ENCODE measurements around the gene STARD7.
"Not testable (repeated sequence)": the region's sequence is repeated elsewhere in the genome, so short reads cannot be mapped to it uniquely, and the experiment has no call there.

The STARD7 gene

DNA sequence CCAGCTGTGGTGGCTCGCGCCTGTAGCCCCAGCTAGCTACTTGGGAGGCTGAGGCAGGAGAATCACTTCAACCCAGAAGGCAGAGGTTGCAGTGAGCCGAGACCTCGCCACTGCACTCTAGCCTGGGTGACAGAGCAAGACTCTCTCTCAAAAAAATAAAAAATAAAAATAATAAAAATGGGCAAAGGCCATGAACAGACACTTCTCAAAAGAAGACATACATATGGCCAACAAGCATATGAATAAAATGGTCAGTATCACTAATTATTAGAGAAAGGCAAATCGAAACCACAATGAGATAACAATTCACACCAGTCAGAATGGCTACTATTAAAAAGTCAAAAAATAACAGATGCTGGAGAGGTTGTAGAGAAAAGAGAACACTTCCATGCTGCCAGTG lies 48.3 kb downstream of the STARD7 start:
- DNase-seq = not testable (repeated sequence)

- no peak for DNase-seq
These were observed 49.4 kb downstream of the STARD7 start for GRCh38 chr2:96159084-96159830.

- no peak for DNase-seq
These were observed 50.1 kb downstream of the STARD7 start for GRCh38 chr2:96158554-96158940.

- peak; percentile 64 for DNase-seq
These were observed 50.7 kb downstream of the STARD7 start for GRCh38 chr2:96157649-96158553.

DNA sequence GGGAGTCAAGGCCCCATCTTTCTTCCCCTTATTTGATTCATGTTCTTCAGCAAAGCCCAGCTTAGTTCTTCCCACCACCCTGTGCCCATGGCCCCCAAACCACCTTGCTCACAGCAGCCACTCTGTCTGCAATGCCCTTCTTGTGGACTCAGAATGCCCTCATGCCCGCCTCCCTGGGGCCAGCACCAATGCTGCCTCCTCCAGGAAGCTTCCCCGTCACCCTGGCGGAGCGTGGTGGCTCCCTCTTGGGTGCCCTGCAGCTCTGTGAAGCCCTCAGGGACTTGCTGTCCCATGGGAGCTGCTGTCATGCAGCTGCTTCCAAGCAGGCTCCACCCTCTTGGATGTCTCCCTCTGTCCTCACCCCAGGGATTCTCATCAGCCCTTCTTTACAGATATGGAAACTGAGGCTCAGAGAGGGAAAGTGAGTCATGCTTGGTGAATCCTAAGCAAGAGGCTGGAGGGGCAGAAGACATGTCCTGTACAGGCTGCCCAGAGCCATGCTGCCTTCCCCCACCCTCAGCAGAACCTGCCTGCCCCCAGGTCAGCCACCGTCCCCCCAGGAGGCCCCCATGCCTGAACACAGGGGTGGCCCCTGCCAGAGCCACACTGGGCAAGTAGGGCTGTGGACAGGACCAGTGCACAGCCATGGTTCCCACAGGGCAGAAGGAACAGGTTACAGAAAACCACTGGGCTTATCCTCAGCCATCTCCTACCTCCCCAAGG lies 51.5 kb downstream of the STARD7 start:
- DNase-seq = no peak

- no peak for DNase-seq
These were observed 52.4 kb downstream of the STARD7 start for GRCh38 chr2:96156011-96156820.

DNA sequence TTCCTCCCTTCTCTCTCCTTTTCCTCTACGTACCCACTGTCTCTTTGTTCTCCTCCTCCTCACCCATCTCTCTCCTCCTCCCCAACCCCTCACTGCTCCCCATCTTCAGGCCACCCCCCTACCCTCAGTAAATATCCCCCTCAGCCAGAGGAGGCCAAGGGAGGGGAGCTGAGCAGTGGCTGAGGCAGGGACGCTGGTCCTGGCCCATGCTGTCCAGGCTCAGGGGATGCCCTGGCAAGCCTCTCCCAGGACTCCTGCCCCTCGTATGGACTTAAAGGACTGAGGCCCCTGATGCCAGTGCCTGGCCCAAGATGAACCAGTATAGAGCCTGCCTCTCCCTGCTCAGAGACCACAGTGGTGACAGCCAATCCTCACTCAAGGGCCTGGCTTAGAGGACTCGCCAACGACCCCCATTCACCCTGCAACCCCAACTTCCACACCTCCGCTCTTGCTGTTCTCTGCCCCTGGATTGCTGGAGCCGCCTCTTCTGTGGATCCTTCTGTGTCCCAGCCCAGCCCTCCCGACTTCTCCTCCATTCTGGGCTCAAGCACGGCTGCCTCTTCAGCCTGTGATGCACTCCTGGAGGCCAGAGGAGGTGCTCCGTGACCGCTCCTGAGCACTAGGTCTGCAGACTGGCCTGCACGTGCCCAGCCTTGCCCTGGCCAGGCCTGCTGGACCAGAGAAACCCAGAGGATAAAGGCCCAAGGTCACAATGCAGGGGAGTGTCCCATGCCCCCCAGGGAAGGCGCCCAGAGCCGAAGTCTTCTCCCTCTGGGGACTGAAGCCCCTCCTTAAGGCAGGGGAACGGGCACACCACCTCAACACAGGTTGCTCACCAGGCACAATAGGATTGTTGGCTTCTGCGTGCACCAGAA lies 53.9 kb downstream of the STARD7 start:
- DNase-seq = no peak

DNA sequence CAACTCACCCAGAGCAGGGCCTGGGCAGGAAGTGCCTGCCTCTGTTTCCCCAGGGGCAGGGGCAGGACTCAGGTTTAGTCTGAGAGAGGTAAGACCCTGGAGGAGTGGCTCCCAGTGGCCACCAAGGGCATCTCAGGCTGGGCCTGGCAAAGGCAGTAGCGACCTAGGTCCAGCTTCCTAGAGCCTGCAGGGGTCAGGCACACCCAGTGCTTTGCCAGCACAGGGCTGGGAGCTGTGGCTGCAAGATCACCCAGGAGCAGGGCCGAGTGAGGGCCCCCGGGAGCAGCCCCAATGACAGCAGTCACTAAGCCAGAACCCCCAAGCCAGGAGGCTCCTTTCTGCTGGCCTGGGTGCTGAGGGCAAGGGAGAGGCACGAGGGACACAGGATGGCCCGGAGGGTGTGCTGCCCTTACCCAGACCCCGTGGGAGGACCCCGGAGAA lies 54.6 kb downstream of the STARD7 start:
- DNase-seq = no peak

GRCh38 chr2:96153291-96153713 lies 55.3 kb downstream of the STARD7 start:
- no peak for DNase-seq

GRCh38 chr2:96152304-96153161 lies 56.1 kb downstream of the STARD7 start:
- DNase-seq = no peak

GRCh38 chr2:96151595-96152303 lies 56.9 kb downstream of the STARD7 start:
- no peak for DNase-seq

- no peak for DNase-seq
These were observed 57.6 kb downstream of the STARD7 start for GRCh38 chr2:96150791-96151594.

DNA sequence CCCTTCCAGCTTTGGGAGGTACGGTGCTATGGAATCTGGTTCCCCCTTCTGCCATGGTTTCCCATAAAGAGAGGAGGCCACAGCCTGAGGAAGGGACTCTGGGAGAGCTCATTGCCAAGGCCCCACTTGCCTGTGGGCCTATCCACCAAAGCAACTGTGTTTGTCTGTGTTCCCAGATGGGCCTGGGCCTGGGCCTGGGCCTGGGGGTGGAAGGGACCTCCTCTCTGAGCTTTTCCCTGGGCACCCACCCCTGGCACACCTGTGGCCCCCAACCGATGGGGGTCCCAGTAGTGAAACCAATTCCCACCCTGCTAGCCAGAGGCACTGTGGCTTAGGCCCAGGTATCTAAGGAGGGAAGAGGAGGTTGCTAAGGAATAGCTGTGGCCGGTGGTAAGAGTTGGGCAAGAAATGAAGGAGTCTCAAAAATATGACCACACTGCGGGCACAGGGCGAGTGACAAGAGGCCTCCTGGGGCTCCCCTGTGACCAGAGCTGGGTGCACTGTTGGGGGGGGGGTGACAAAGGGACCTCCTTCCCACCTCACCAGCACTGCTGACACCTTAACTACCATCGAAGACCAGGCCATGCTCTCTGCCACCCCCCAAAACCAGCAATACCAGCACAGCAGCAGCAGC lies 58.5 kb downstream of the STARD7 start:
- DNase-seq = no peak

- DNase-seq = peak; percentile 75
These were observed 60.0 kb downstream of the STARD7 start for GRCh38 chr2:96148410-96149217.

- DNase-seq = peak; percentile 17
These were observed 60.9 kb downstream of the STARD7 start for GRCh38 chr2:96147593-96148201.

DNA sequence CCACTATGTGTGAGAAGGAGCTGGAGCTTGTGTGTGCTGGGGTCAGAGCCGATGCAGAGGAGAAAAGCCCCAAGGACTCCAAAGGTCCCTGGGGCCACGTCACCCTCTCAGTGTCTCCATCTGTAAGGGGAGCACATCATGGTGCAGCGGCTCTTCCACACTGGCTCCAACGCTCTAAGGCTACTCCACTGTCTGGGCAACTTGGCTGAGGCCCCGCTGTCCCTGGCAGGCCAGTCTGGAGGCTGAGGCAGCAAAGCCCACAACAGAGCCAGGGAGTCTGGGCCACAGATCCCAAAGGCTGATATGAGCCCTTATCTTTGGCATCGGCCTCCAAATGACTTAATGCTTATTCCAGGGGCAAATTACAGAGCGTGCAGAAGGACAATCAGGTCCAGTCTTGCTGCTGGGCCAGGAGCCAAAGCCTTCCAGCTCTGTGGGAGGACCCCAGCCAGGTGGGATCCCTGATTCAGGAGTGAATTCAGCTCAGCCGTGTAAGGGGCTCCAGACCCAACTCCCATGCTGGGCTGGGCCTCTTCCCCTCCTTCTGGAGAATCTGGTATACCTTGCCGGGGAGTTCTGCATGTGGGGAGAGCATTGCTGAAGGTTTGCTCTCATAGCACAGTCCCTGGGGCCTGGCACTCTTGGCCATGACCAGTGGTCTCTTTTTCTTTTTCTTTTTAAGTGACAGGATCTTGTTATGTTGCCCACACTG lies 61.6 kb downstream of the STARD7 start:
- DNase-seq = no peak

Data from hematopoietic multipotent progenitor cell treated with erythropoietin and hydrocortisone succinate and interleukin-3 and kit ligand, for 8 days (in vitro differentiated cells).